WTC11 (cell line): Measurements from ENCODE around the gene DIS3. TPM values are rescaled to one million over a fixed set of nuclear protein-coding genes. Genes with fewer than 3 reads are reported as not detected.

Experiments used
- ATAC-seq: fragments of 200-7000 bp; cut with Tn5 transposase; 2 replicates; pipeline ENCODE4 v1.10.0; 2021; ENCODE audit warnings: mild to moderate bottlenecking, moderate library complexity
- CTCF ChIA-PET: fragments of 300-600 bp; sonication (Branson Sonifier 250); formaldehyde crosslinking; loops from one replicate; lab custom pipeline; 2021; ENCODE audit warnings: antibody characterized with exemption; lab: Charles Lee
- POLR2A ChIA-PET: fragments of 350-600 bp; sonication (Branson Sonifier 250); formaldehyde crosslinking; loops from one replicate; lab custom pipeline; 2021; ENCODE audit warnings: antibody characterized with exemption; lab: Charles Lee
- DNase-seq: peaks from one replicate; pipeline ENCODE4 v3.0.0; 2021; ENCODE audit warnings: low spot score
- H3K27ac Mint-ChIP-seq: 2 replicates; pipeline ENCODE4 v1.8.0; 2021; ENCODE audit warnings: mixed read lengths
- H3K27me3 Mint-ChIP-seq: 2 replicates; pipeline ENCODE4 v1.8.0; 2021; ENCODE audit warnings: low read depth, mild to moderate bottlenecking, moderate library complexity, mixed read lengths
- H3K36me3 Mint-ChIP-seq: 2 replicates; pipeline ENCODE4 v1.8.0; 2021; ENCODE audit warnings: mixed read lengths
- H3K4me1 Mint-ChIP-seq: 2 replicates; pipeline ENCODE4 v1.8.0; 2022; ENCODE audit warnings: mixed read lengths
- H3K4me3 Mint-ChIP-seq: 2 replicates; pipeline ENCODE4 v1.8.0; 2021; ENCODE audit warnings: mild to moderate bottlenecking, moderate library complexity, mixed read lengths
- H3K9me3 Mint-ChIP-seq: 2 replicates; pipeline ENCODE4 v1.8.0; 2021; ENCODE audit warnings: mixed read lengths
- ATF1 ChIP-seq: sonication (generic); formaldehyde crosslinking; IDR thresholded peaks from 2 replicates; pipeline ENCODE4 v1.8.1; 2023; ENCODE audit warnings: mild to moderate bottlenecking, moderate library complexity, missing genetic modification reagents
- CDX4 ChIP-seq: fragments of 250-450 bp; sonication (Bioruptor Pico); IDR thresholded peaks from 2 replicates; pipeline ENCODE4 v1.9.0; 2021; ENCODE audit warnings: moderate library complexity, mild to moderate bottlenecking, inconsistent platforms, borderline replicate concordance
- CTCF ChIP-seq: fragments of 200-600 bp; IDR thresholded peaks from 2 replicates; pipeline ENCODE4 v1.8.0; 2022; ENCODE audit warnings: antibody characterized with exemption
- EMX1 ChIP-seq: fragments of 250-450 bp; sonication (Bioruptor Pico); IDR thresholded peaks from 2 replicates; pipeline ENCODE4 v1.8.0; 2021; ENCODE audit warnings: mild to moderate bottlenecking
- FOXK1 ChIP-seq: sonication (generic); formaldehyde crosslinking; IDR thresholded peaks from 2 replicates; pipeline ENCODE4 v1.8.0; 2022; ENCODE audit warnings: mild to moderate bottlenecking, moderate library complexity, missing genetic modification reagents
- FOXP4 ChIP-seq: sonication (generic); formaldehyde crosslinking; IDR thresholded peaks from 2 replicates; pipeline ENCODE4 v1.8.0; 2022; ENCODE audit warnings: mild to moderate bottlenecking, missing genetic modification reagents
- GTF2I ChIP-seq: fragments of 250-450 bp; sonication (Bioruptor Pico); conservative IDR thresholded peaks from 2 replicates; pipeline ENCODE4 v1.4.0; 2021; ENCODE audit warnings: mild to moderate bottlenecking
- HMGXB4 ChIP-seq: sonication (generic); formaldehyde crosslinking; IDR thresholded peaks from 2 replicates; pipeline ENCODE4 v1.8.1; 2023; ENCODE audit warnings: mild to moderate bottlenecking, moderate library complexity, missing genetic modification reagents
- NFE2L1 ChIP-seq: sonication (generic); formaldehyde crosslinking; IDR thresholded peaks from 2 replicates; pipeline ENCODE4 v1.8.1; 2023; ENCODE audit warnings: missing genetic modification reagents
- PRDM15 ChIP-seq: sonication (generic); formaldehyde crosslinking; IDR thresholded peaks from 2 replicates; pipeline ENCODE4 v1.8.0; 2022; ENCODE audit warnings: missing genetic modification reagents
- SP1 ChIP-seq: sonication (generic); formaldehyde crosslinking; conservative IDR thresholded peaks from 2 replicates; pipeline ENCODE4 v1.8.1; 2022; ENCODE audit warnings: missing genetic modification reagents
- ZNF317 ChIP-seq: sonication (generic); formaldehyde crosslinking; IDR thresholded peaks from 2 replicates; pipeline ENCODE4 v1.8.1; 2023; ENCODE audit warnings: low read depth, mild to moderate bottlenecking, moderate library complexity, missing genetic modification reagents, borderline replicate concordance
- ZNF425 ChIP-seq: fragments of 250-450 bp; sonication (Bioruptor Pico); conservative IDR thresholded peaks from 2 replicates; pipeline ENCODE4 v1.9.0; 2021; ENCODE audit warnings: mild to moderate bottlenecking
- ZNF532 ChIP-seq: fragments of 250-450 bp; sonication (Bioruptor Pico); IDR thresholded peaks from 2 replicates; pipeline ENCODE4 v1.9.0; 2021; ENCODE audit warnings: mild to moderate bottlenecking, borderline replicate concordance
- total RNA-seq: library from RNA; stranded (reverse); gene quantifications from 3 replicates; pipeline ENCODE4 v1.2.3, GENCODE V29; 2021

The DIS3 gene
- total RNA-seq, 1 experiment from 2014 or later = 39.9 TPM

- no peak for TF ChIP-seq GTF2I
- peak; percentile 58; the same call in 1 of the 2 replicates for TF ChIP-seq HMGXB4 (CRISPR knock-in tag)
- peak; percentile 65 for TF ChIP-seq SP1
- TF ChIP-seq CDX4 (CRISPR knock-in tag) = no peak
- peak; percentile 68; the same call in 1 of the 2 replicates for TF ChIP-seq NFE2L1 (CRISPR knock-in tag)
- TF ChIP-seq FOXK1 (CRISPR knock-in tag) = peak; percentile 87
- no peak for TF ChIP-seq ZNF532 (CRISPR knock-in tag)
- no peak for TF ChIP-seq PRDM15 (CRISPR knock-in tag)
- no peak for TF ChIP-seq EMX1 (CRISPR knock-in tag)
Observed at GRCh38 chr13:72727417-72728289, 54.0 kb downstream of the DIS3 start, which contains the start of the genes BORA and MZT1 (continued).

- H3K36me3 Mint-ChIP-seq = peaks cover 12% of the 10 kb centered on the region
- ChIA-PET POLR2A (no interaction called here), CTCF (no interaction called here)
- H3K27ac Mint-ChIP-seq = peak overlapping the region; percentile 78; the same call in 1 of the 2 replicates
- peak overlapping the region; percentile 91 for H3K4me3 Mint-ChIP-seq
- no peaks in the 10 kb centered on the region for H3K27me3 Mint-ChIP-seq
- DNase-seq (peak; percentile 60), ATAC-seq (peak; percentile 38)
- peaks cover 32% of the 10 kb centered on the region for H3K4me1 Mint-ChIP-seq
- no peaks in the 10 kb centered on the region for H3K9me3 Mint-ChIP-seq
- TF ChIP-seq ZNF317 (no peak), FOXP4 (CRISPR knock-in tag) (no peak), CTCF (no peak), ATF1 (no peak), ZNF425 (CRISPR knock-in tag) (no peak)
Observed at GRCh38 chr13:72726726-72727416, 54.8 kb downstream of the DIS3 start.
